ENCODE measurements around the gene ERC2. TPM values are rescaled to one million over a fixed set of nuclear protein-coding genes. Genes with fewer than 3 reads are reported as not detected.

Gene ERC2
- total RNA-seq, 2 experiments from 2014 or later: not detected

DNA sequence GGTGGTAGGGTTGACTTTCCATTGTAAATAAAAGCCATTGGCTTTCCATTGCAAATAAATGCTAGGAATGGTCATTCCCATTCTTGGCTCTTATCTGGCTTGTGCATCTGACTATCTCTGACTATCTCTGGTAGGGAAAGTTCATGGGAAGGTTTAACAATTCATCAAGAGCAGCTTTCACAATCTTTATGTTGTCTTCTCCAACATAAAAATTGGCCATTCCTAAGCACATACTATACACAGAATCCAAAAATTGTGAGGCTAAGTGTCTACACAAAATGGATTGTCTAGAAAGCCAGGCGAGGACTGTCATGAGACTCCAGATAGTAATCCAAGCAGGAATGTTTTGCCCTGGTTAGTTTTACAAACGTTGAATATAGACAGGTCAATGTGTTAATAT is 926.8 kb downstream of the ERC2 start:
- no peaks in the 10 kb centered on the region for H3K9me3 ChIP-seq (ENCODE audit: low read length)
- no peak overlapping the region for H2AFZ ChIP-seq (ENCODE audit: low read length)
- ChIA-PET POLR2A (no interaction called here), CTCF (ENCODE audit: unreplicated experiment) (no interaction called here)
- intact Hi-C loops (cut with micrococcal nuclease; ENCODE audit: unreplicated experiment): loop anchor here (10.0 kb wide), 1 partner anchor 57 kb away; the partner anchor contains the start of gene WNT5A
- H4K20me1 ChIP-seq (ENCODE audit: insufficient read depth, low read length): no peaks in the 10 kb centered on the region
- DNase-seq (ENCODE audit: low spot score): no peak
- no peak overlapping the region for H3K4me3 ChIP-seq (ENCODE audit: low read depth, low read length, poor library complexity, severe bottlenecking)
- H3K27ac ChIP-seq (ENCODE audit: low read depth, low read length, poor library complexity, severe bottlenecking): no peak overlapping the region
- no TSS peak for BruUV-seq (replicated peaks)
- H3K9me2 ChIP-seq (ENCODE audit: insufficient read depth, low read length): no peaks in the 10 kb centered on the region
- H3K79me2 ChIP-seq (ENCODE audit: insufficient read depth, low read depth, low read length): no peaks in the 10 kb centered on the region
- no peaks in the 10 kb centered on the region for H3K36me3 ChIP-seq (ENCODE audit: insufficient read depth, low read length)
- no peak overlapping the region for H3K4me2 ChIP-seq (ENCODE audit: low read length)
- no peak for TF ChIP-seq CTCF (conservative IDR thresholded peaks at IDR 0.05; ENCODE audit: low read length)
- TF ChIP-seq EZH2phosphoT487 (IDR thresholded peaks at IDR 0.05; ENCODE audit: borderline replicate concordance, low read depth, low read length): no peak
- no peaks in the 10 kb centered on the region for H3K4me1 ChIP-seq (ENCODE audit: insufficient read depth, low read length, poor library complexity, severe bottlenecking)

DNA sequence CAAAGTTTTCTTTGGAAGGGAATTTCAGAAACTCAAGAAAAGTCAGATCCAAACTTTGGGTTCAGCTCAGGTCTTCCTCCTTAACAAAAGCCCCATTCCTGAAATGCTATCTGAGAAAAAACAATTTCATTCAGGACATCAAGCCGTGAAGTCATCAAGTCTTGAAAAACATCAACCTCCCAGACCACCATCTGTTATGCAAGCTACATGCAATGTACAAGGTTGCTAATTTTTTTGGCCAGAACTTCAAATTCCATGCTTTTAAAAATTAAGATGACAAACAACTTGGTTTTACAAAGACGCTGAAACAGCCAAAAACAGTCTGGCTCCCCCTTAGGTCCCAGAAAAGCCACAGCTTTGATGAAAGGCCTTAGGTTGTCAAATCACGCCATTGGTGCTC is 927.3 kb downstream of the ERC2 start:
- Histone ChIP-seq H3K79me2 (ENCODE audit: insufficient read depth, low read depth, low read length) (no peaks in the 10 kb centered on the region), H3K4me1 (ENCODE audit: insufficient read depth, low read length, poor library complexity, severe bottlenecking) (no peaks in the 10 kb centered on the region), H2AFZ (ENCODE audit: low read length) (no peak overlapping the region), H3K9me3 (ENCODE audit: low read length) (no peaks in the 10 kb centered on the region), H3K9me2 (ENCODE audit: insufficient read depth, low read length) (no peaks in the 10 kb centered on the region), H4K20me1 (ENCODE audit: insufficient read depth, low read length) (no peaks in the 10 kb centered on the region), H3K27ac (ENCODE audit: low read depth, low read length, poor library complexity, severe bottlenecking) (no peak overlapping the region), H3K36me3 (ENCODE audit: insufficient read depth, low read length) (no peaks in the 10 kb centered on the region), H3K4me3 (ENCODE audit: low read depth, low read length, poor library complexity, severe bottlenecking) (no peak overlapping the region), H3K4me2 (ENCODE audit: low read length) (no peak overlapping the region)
- BruUV-seq (replicated peaks): no TSS peak
- intact Hi-C loops (cut with micrococcal nuclease; ENCODE audit: unreplicated experiment): loop anchor here (10.0 kb wide), 1 partner anchor 56 kb away; the partner anchor contains the start of gene WNT5A
- DNase-seq (ENCODE audit: low spot score): no peak
- ChIA-PET POLR2A (interaction anchor here (0.6 kb wide), 1 partner anchor 17 kb away, joined by 6 read pairs; no protein-coding TSS in a partner anchor), CTCF (ENCODE audit: unreplicated experiment) (no interaction called here)
- TF ChIP-seq CTCF (conservative IDR thresholded peaks at IDR 0.05; ENCODE audit: low read length) (no peak), EZH2phosphoT487 (IDR thresholded peaks at IDR 0.05; ENCODE audit: borderline replicate concordance, low read depth, low read length) (no peak)

DNA sequence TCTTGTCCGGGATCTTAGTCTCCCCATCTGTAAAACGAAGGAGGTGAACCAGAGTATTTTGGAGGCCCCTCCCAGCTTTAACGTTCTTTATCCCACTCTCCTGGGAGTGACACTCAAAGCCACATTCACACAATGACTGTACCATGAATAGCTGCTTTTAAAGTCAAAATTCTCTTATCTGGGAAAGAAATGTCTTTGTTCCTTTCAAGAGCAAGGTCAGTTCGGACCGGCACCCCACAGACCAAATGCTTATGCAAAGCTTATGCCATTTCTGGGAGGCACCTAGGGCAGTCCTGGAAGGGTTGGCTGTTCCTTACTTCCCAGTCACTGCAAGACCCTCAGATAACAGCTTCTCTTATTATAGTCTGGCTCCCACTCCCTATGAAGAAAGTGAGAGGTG is 927.7 kb downstream of the ERC2 start:
- no peaks in the 10 kb centered on the region for H3K79me2 ChIP-seq (ENCODE audit: insufficient read depth, low read depth, low read length)
- no peak overlapping the region for H3K4me2 ChIP-seq (ENCODE audit: low read length)
- no peak overlapping the region for H3K4me3 ChIP-seq (ENCODE audit: low read depth, low read length, poor library complexity, severe bottlenecking)
- no peaks in the 10 kb centered on the region for H4K20me1 ChIP-seq (ENCODE audit: insufficient read depth, low read length)
- TF ChIP-seq EZH2phosphoT487 (IDR thresholded peaks at IDR 0.05; ENCODE audit: borderline replicate concordance, low read depth, low read length) (no peak), CTCF (conservative IDR thresholded peaks at IDR 0.05; ENCODE audit: low read length) (no peak)
- no peak overlapping the region for H2AFZ ChIP-seq (ENCODE audit: low read length)
- no peaks in the 10 kb centered on the region for H3K9me2 ChIP-seq (ENCODE audit: insufficient read depth, low read length)
- ChIA-PET CTCF (ENCODE audit: unreplicated experiment) (no interaction called here), POLR2A (interaction anchor here (0.6 kb wide), 1 partner anchor 16 kb away, joined by 6 read pairs; no protein-coding TSS in a partner anchor)
- no peaks in the 10 kb centered on the region for H3K9me3 ChIP-seq (ENCODE audit: low read length)
- no TSS peak for BruUV-seq (replicated peaks)
- intact Hi-C loops (cut with micrococcal nuclease; ENCODE audit: unreplicated experiment): loop anchor here (10.0 kb wide), 1 partner anchor 56 kb away; the partner anchor contains the start of gene WNT5A
- no peaks in the 10 kb centered on the region for H3K4me1 ChIP-seq (ENCODE audit: insufficient read depth, low read length, poor library complexity, severe bottlenecking)
- no peaks in the 10 kb centered on the region for H3K36me3 ChIP-seq (ENCODE audit: insufficient read depth, low read length)
- no peak overlapping the region for H3K27ac ChIP-seq (ENCODE audit: low read depth, low read length, poor library complexity, severe bottlenecking)
- no peak for DNase-seq (ENCODE audit: low spot score)

All from OCI-LY7 (cell line).